GM10266 (cell line): ENCODE measurements around the gene RPTOR.

Source experiments
- DNase-seq: peaks from one replicate; pipeline ENCODE4 v3.0.0; 2012; ENCODE audit errors: extremely low spot score
- TF ChIP-seq, protein P1 (sequence below): IDR thresholded peaks from 2 replicates; pipeline ENCODE4 v1.5.1; 2012; ENCODE audit warnings: mild to moderate bottlenecking, low read depth; ENCODE audit not compliant: control insufficient read depth, insufficient read depth; ENCODE audit errors: missing control alignments

The RPTOR gene

DNA sequence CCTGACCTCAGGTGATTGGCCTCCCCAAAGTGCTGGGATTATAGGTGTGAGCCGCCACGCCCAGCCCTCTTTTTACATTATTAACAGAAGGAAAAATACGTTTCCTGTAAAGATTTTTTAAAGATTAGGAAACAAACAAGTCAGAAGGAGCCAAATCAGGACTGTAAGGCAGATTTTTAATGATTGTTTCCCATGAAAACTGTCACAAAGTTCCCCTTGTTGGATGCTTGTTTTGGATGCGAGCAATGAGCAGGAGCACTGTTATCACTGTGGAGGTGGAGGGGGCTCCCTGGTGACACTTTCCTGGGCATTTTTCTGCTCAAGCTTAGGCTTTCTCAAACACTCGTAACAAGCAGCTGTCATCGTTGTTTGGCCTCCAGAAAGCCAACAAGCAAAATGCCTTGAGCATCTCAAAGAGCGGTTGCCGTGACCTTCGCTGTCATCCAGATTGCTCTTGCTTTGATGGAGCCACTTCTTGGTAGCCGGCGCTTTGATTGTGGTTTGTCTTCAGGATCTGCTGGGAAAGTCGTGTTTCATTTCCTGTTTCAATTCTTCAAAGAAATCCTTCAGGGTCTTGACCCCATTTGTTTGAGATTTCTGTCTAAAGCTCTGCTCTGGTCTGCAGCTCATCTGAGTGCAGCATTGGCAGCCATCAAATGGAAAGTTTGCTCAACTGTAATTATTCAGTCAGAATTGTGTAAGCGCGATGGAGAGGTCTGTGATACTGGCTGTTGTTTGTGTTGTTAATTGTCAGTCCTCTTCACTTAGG lies 128.7 kb downstream of the RPTOR start:
- TF ChIP-seq, protein P1, sequence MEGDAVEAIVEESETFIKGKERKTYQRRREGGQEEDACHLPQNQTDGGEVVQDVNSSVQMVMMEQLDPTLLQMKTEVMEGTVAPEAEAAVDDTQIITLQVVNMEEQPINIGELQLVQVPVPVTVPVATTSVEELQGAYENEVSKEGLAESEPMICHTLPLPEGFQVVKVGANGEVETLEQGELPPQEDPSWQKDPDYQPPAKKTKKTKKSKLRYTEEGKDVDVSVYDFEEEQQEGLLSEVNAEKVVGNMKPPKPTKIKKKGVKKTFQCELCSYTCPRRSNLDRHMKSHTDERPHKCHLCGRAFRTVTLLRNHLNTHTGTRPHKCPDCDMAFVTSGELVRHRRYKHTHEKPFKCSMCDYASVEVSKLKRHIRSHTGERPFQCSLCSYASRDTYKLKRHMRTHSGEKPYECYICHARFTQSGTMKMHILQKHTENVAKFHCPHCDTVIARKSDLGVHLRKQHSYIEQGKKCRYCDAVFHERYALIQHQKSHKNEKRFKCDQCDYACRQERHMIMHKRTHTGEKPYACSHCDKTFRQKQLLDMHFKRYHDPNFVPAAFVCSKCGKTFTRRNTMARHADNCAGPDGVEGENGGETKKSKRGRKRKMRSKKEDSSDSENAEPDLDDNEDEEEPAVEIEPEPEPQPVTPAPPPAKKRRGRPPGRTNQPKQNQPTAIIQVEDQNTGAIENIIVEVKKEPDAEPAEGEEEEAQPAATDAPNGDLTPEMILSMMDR: no peak
- DNase-seq: no peak

DNA sequence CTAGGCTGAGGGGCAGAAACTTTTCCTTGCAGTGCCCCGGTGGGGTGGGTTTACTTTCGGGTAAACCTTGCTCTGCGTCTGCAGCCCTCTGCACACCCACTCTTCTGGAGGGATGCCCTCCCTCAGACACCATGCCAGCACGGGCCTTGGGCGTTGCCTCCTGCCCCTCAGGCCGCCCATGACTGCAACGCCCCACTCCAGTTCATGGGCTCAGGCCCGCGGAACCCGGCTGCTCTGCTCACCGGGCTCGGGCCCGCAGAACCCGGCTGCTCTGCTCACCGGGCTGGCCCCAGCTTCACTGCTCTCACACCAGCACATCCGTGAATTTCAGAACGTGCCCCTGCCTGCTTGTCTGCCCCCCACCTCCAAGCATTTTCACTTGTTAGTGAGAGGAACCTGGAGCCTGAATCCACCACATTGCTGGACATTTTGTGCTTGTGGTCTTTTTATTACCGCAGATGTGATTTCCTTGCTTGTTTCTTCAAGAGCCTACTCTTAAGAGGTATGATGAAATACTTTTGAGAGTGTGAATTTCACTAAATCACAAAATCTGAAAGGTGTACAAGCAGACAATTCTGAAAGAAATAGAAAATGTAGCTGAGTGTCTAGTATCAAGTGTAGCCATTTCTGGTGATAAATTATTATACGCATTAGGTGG lies 130.9 kb downstream of the RPTOR start:
- TF ChIP-seq, protein P1: no peak

DNA sequence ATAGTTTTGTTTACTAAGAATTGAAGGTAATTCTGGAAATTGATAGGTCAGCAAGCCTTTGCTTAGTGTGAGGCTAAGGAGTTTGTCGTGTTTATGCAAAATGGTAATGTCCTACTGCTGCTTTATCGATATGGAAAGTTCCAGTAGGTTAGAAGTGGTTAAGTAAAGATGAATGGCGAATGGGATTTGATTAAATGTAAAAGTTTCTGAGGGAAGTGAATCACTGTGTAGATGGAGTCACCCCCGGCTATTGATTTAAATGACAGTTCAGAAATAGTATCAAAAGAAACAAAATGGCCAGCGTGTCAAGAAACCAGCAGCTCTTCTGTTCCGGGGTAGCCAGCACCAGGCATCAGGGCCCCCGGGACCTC lies 131.4 kb downstream of the RPTOR start:
- no peak for DNase-seq
- TF ChIP-seq, protein P1: no peak

More for the DNA sequence above, 130.9 kb downstream of the RPTOR start:
- no peak for DNase-seq

DNA sequence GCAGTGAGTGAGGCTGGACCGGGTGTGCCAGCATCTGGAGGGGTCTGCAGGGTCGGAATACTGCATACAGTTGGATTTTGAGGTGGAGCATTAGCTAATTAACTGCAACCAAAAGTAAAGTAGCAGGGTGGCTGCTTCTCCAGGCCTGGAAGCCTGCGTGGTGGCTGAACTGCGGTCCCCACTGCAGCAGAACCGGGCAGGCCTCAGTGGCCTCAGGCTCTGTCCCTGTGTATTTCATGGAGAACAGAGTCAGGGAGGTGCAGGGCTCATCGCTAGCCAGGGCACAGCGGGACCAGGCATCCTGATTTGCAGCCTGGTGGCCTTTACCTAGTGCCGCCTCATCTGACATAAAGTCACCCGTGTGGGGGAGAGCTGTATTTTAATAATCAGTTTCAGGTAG lies 131.9 kb downstream of the RPTOR start:
- TF ChIP-seq, protein P1: no peak
- no peak for DNase-seq

DNA sequence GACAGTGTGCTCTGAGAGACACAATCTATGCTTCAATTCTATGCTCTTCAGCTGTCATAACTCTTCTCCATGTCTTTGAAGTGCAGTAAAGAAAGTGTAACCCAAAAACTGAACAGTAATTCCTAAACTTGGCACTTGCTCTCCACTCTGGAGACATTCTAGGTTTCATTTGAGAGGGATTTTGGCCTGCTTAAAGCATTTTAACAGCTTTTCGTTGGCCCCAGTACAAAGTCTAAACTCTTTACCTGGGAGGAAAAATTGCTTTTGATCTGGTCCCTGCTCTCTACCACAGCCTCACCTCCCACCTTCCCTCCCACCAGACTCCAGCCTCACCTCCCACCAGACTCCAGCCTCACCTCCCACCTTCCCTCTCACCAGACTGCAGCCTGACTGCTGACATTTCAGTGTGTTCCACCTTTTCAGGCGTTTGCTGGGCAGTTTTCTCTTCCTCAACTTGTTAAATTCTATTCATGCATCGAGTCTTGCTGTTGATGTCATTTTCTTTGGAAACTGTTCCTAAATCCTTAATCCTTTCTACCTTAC lies 132.6 kb downstream of the RPTOR start:
- TF ChIP-seq, protein P1: no peak
- DNase-seq: no peak

DNA sequence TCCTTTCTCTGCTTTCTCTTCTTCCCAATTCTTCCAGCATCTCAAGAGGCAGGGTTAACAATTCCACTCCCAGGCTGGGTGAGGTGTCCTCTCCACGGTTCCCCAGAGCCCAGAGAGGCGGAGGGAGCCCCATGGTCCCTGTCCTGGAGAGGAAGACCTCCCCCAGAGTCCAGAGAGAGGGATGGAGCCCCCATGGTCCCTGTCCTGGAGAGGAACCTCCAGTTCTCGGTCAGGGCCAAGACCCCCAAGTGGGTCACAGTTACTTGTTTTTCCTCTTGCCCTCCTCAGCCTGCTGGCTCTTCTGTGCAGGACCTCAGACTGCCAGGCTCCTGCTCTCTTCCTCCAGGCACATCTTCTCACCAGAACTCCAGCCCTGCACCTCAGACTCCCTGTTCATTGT lies 135.2 kb downstream of the RPTOR start:
- TF ChIP-seq, protein P1: no peak
- DNase-seq: no peak

DNA sequence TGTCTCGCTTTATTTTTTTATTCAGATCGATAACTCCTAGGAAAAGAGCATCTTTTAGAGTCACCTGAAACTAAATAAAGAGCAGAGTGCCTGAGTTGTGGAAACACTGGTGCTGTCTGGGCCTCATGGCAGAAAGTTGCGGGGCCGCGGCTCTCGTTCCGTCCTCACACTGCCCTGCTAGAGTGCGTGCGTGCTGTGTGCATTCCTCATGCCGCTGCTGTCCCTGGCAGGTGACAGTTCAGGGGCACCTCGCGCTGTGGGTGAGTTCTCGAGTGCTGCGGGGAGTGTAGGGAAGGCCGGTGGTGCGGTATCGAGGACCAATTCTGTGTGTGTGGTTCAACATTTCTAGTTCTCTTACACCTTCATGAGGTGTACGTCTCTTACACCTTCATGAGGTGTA lies 136.6 kb downstream of the RPTOR start:
- DNase-seq: no peak

More for the DNA sequence above, 136.6 kb downstream of the RPTOR start:
- TF ChIP-seq, protein P1: no peak
